PC-9 (cell line): Measurements from ENCODE around the gene MLST8. TPM values are rescaled to one million over a fixed set of nuclear protein-coding genes. Genes with fewer than 3 reads are reported as not detected.
A peak's percentile ranks its signal among the peaks of the same experiment; 100 is the strongest.

Experiments used
- BruUV-seq: library from RNA; stranded (reverse); fragments of 400-500 nt; replicated peaks from 2 replicates; lab custom pipeline; 2021; lab: Mats Ljungman, UMichigan
- CTCF ChIA-PET: fragments of 300-600 bp; sonication (Branson Sonifier 250); formaldehyde crosslinking; loops from one replicate; lab custom pipeline; 2022; ENCODE audit warnings: antibody characterized with exemption; lab: Charles Lee
- POLR2A ChIA-PET: fragments of 300-600 bp; sonication (Branson Sonifier 250); formaldehyde crosslinking; loops from one replicate; lab custom pipeline; 2022; ENCODE audit warnings: antibody characterized with exemption; ENCODE audit not compliant: unreplicated experiment; lab: Charles Lee
- DNase-seq, 2 experiments: peaks; one replicate each; pipeline versions ENCODE4 v3.0.0 to v3.0.0-alpha.2; 2015 to 2022; ENCODE audit warnings: mixed read lengths in 1 of 2
- H2AFZ ChIP-seq: fragments of 200-600 bp; sonication (generic); 2 replicates; pipeline ENCODE4 v1.8.1; 2017; ENCODE audit warnings: antibody characterized with exemption
- H3F3A ChIP-seq: fragments of 200-600 bp; sonication (generic); 2 replicates; pipeline ENCODE4 v1.8.1; 2017; ENCODE audit warnings: antibody characterized with exemption, mild to moderate bottlenecking, low read depth; ENCODE audit not compliant: insufficient read depth
- H3K27ac ChIP-seq: fragments of 200-600 bp; sonication (generic); 2 replicates; pipeline ENCODE4 v1.6.1; 2016; ENCODE audit warnings: mixed run types
- H3K27me3 ChIP-seq: fragments of 200-600 bp; sonication (generic); 2 replicates; pipeline ENCODE4 v1.6.1; 2016; ENCODE audit warnings: low read depth, mixed run types; ENCODE audit not compliant: insufficient read depth
- H3K36me3 ChIP-seq: fragments of 200-600 bp; sonication (generic); 2 replicates; pipeline ENCODE4 v1.6.1; 2016; ENCODE audit warnings: low read depth, mixed run types
- H3K4me1 ChIP-seq: fragments of 200-600 bp; sonication (generic); replicated peaks from 2 replicates; pipeline ENCODE4 v1.6.1; 2016; ENCODE audit warnings: mixed run types; ENCODE audit not compliant: insufficient read depth
- H3K4me2 ChIP-seq: fragments of 200-600 bp; sonication (generic); 2 replicates; pipeline ENCODE4 v1.6.1; 2017; ENCODE audit warnings: mixed run types
- H3K4me3 ChIP-seq: fragments of 200-600 bp; sonication (generic); 2 replicates; pipeline ENCODE4 v1.6.1; 2016; ENCODE audit warnings: mixed run types
- H3K79me2 ChIP-seq: fragments of 200-600 bp; sonication (generic); 2 replicates; pipeline ENCODE4 v1.6.1; 2017; ENCODE audit warnings: low read depth, mixed run types
- H3K9me2 ChIP-seq: fragments of 200-600 bp; sonication (generic); 2 replicates; pipeline ENCODE4 v1.8.1; 2017; ENCODE audit warnings: mild to moderate bottlenecking; ENCODE audit not compliant: insufficient read depth
- H3K9me3 ChIP-seq: fragments of 200-600 bp; sonication (generic); 2 replicates; pipeline ENCODE4 v1.8.1; 2016; ENCODE audit warnings: low read depth; ENCODE audit not compliant: insufficient read depth
- H4K20me1 ChIP-seq: fragments of 200-600 bp; sonication (generic); 2 replicates; pipeline ENCODE4 v1.8.1; 2017; ENCODE audit not compliant: insufficient read depth
- CTCF ChIP-seq: fragments of 200-600 bp; sonication (generic); conservative IDR thresholded peaks from 2 replicates; pipeline ENCODE4 v1.6.1; 2017; ENCODE audit warnings: mixed run types, antibody characterized with exemption, mild to moderate bottlenecking, moderate library complexity
- EZH2 ChIP-seq: fragments of 200-600 bp; sonication (generic); IDR thresholded peaks from 2 replicates; pipeline ENCODE4 v1.8.0; 2017; ENCODE audit warnings: antibody characterized with exemption, low read depth
- intact Hi-C: fragments of 100-400 bp; cut with micrococcal nuclease; formaldehyde crosslinking; loops from one replicate; pipeline ENCODE4 v1.10.0; 2022; ENCODE audit not compliant: unreplicated experiment
- total RNA-seq: library from RNA; stranded (reverse); gene quantifications from 2 replicates; pipeline ENCODE4 v1.2.3, GENCODE V29; 2021

MLST8 gene
- total RNA-seq, 1 experiment from 2014 or later, result 66.3 TPM

- Histone ChIP-seq H3K4me1 (no peaks in the 10 kb centered on the region), H3K4me3 (no peak overlapping the region), H3K36me3 (no peaks in the 10 kb centered on the region), H3K4me2 (no peak overlapping the region), H3K27me3 (peaks cover 35% of the 10 kb centered on the region), H3F3A (peaks cover 12% of the 10 kb centered on the region; the same call in 1 of the 2 replicates), H3K27ac (no peak overlapping the region), H3K9me2 (no peaks in the 10 kb centered on the region), H3K9me3 (no peaks in the 10 kb centered on the region), H3K79me2 (no peaks in the 10 kb centered on the region), H2AFZ (no peak overlapping the region), H4K20me1 (no peaks in the 10 kb centered on the region)
- BruUV-seq, result no TSS peak
- no peak for TF ChIP-seq CTCF
- TF ChIP-seq EZH2, result no peak
- CTCF ChIA-PET, result interaction anchor here (0.5 to 1.1 kb wide), 5 partner anchors 20 to 312 kb away, joined by 3 to 9 read pairs (median 5); partner anchors contain the start of genes NDUFB10 and PGP
- DNase-seq, result peak; percentile 48 to 71
- POLR2A ChIA-PET, result interaction anchor here (1.0 kb wide), 1 partner anchor 9 kb away, joined by 3 read pairs; no protein-coding TSS in a partner anchor
- intact Hi-C loops, result no loop called here
Observed at GRCh38 chr16:2194166-2194834, 11.0 kb upstream of the MLST8 start.

GRCh38 chr16:2194852-2195321 lies 10.4 kb upstream of the MLST8 start:
- intact Hi-C loops, result loop anchor here (5.0 kb wide), 1 partner anchor 307 kb away; no protein-coding TSS in a partner anchor
- no TSS peak for BruUV-seq
- H3K4me1 ChIP-seq, result no peaks in the 10 kb centered on the region
- H3K27me3 ChIP-seq, result peaks cover 35% of the 10 kb centered on the region
- H3K4me3 ChIP-seq, result no peak overlapping the region
- H3K9me3 ChIP-seq, result no peaks in the 10 kb centered on the region
- H3K27ac ChIP-seq, result no peak overlapping the region
- H3K4me2 ChIP-seq, result peak overlapping the region; percentile 77; the same call in 1 of the 2 replicates
- ChIA-PET POLR2A (interaction anchor here (1.0 kb wide), 1 partner anchor 8 kb away, joined by 3 read pairs; no protein-coding TSS in a partner anchor), CTCF (interaction anchor here (0.5 to 1.1 kb wide), 4 partner anchors 20 to 311 kb away, joined by 3 to 8 read pairs (median 4); partner anchors contain the start of genes NDUFB10 and PGP)
- TF ChIP-seq EZH2 (no peak), CTCF (peak; percentile 70)
- no peaks in the 10 kb centered on the region for H4K20me1 ChIP-seq
- no peaks in the 10 kb centered on the region for H3K79me2 ChIP-seq
- no peaks in the 10 kb centered on the region for H3K9me2 ChIP-seq
- H3F3A ChIP-seq, result peaks cover 12% of the 10 kb centered on the region; the same call in 1 of the 2 replicates
- H2AFZ ChIP-seq, result no peak overlapping the region
- peak in 1 of 2 experiments; percentile 59 for DNase-seq
- H3K36me3 ChIP-seq, result no peaks in the 10 kb centered on the region

GRCh38 chr16:2195322-2196161 lies 9.7 kb upstream of the MLST8 start:
- no peak for DNase-seq
- no TSS peak for BruUV-seq
- CTCF ChIA-PET, result interaction anchor here (0.5 to 1.1 kb wide), 3 partner anchors 19 to 285 kb away, joined by 4 to 6 read pairs (median 5); partner anchors contain the start of gene PGP
- H3K27ac ChIP-seq, result no peak overlapping the region
- no peaks in the 10 kb centered on the region for H3K36me3 ChIP-seq
- no peaks in the 10 kb centered on the region for H3K79me2 ChIP-seq
- H3F3A ChIP-seq, result peaks cover 12% of the 10 kb centered on the region; the same call in 1 of the 2 replicates
- H3K9me3 ChIP-seq, result no peaks in the 10 kb centered on the region
- no peaks in the 10 kb centered on the region for H4K20me1 ChIP-seq
- H3K27me3 ChIP-seq, result peaks cover 35% of the 10 kb centered on the region
- H3K9me2 ChIP-seq, result no peaks in the 10 kb centered on the region
- intact Hi-C loops, result loop anchor here (5.0 kb wide), 1 partner anchor 307 kb away; no protein-coding TSS in a partner anchor
- H3K4me3 ChIP-seq, result peak overlapping the region; percentile 48; the same call in 1 of the 2 replicates
- POLR2A ChIA-PET, result interaction anchor here (1.0 kb wide), 1 partner anchor 8 kb away, joined by 3 read pairs; no protein-coding TSS in a partner anchor
- H3K4me1 ChIP-seq, result no peaks in the 10 kb centered on the region
- H2AFZ ChIP-seq, result no peak overlapping the region
- peak overlapping the region; percentile 77 for H3K4me2 ChIP-seq
- TF ChIP-seq EZH2, result no peak
- no peak for TF ChIP-seq CTCF
